K562 (cell line): ENCODE results near the gene LRRC3C. TPM values are rescaled to one million over a fixed set of nuclear protein-coding genes. Genes with fewer than 3 reads are reported as not detected.
A peak's percentile ranks its signal among the peaks of the same experiment; 100 is the strongest.

ENCODE experiments used
- ATAC-seq: fragments of 200-7000 bp; cut with Tn5 transposase; 3 replicates; pipeline ENCODE4 v1.9.1; 2020; ENCODE audit warnings: moderate library complexity
- BruUV-seq: library from RNA; stranded (reverse); fragments of 400-500 nt; replicated peaks from 2 replicates; lab custom pipeline; 2021; lab: Mats Ljungman, UMichigan
- CTCF ChIA-PET: fragments of 300-600 bp; formaldehyde crosslinking; extraction: SDS; loops from one replicate; lab custom pipeline; 2021; ENCODE audit warnings: low intra/inter-chr PET ratio; lab: Yijun Ruan, JAX
- POLR2A ChIA-PET: fragments of 300-600, 350-650 bp; sonication (Branson Sonifier 250); formaldehyde crosslinking; extraction: SDS; loops from one replicate; lab custom pipeline; 2021; ENCODE audit warnings: antibody characterized with exemption, inconsistent platforms; lab: Yijun Ruan, JAX
- DNase-seq, 4 experiments: peaks; one replicate each; pipeline versions ENCODE4 v3.0.0 to v3.0.0-alpha.2; 2011 to 2018; ENCODE audit warnings: low spot score in 3 of 4, mixed read lengths in 3 of 4; ENCODE audit errors: extremely low read depth in 1 of 4
- FAIRE-seq: peaks from 2 replicates; lab custom pipeline; 2011; peaks lifted over from hg19 to GRCh38; lab: Jason Lieb, UNC
- H2AFZ ChIP-seq: 2 replicates; pipeline ENCODE4 v1.6.0; 2011; ENCODE audit warnings: low read depth, low read length, control low read depth, inconsistent platforms
- H3K27ac ChIP-seq: fragments of 200-600 bp; 3 replicates; pipeline ENCODE4 v1.8.0; 2011; ENCODE audit warnings: low read depth, mild to moderate bottlenecking, control low read depth, inconsistent platforms, low read length, moderate library complexity, mixed read lengths; ENCODE audit errors: extremely low read depth
- H3K27me3 ChIP-seq, 2 experiments: fragments of 300-600 bp in 1 of 2; 2 replicates in 1 of 2; 3 replicates in 1 of 2; pipeline versions ENCODE4 v1.6.0 to v1.8.0; 2011; ENCODE audit warnings: inconsistent platforms in 2 of 2, low read length in 2 of 2, mild to moderate bottlenecking in 1 of 2, mixed read lengths in 1 of 2, moderate library complexity in 1 of 2; ENCODE audit not compliant: control insufficient read depth in 2 of 2, insufficient read depth in 2 of 2
- H3K36me3 ChIP-seq: fragments of 300-600 bp; 3 replicates; pipeline ENCODE4 v1.8.0; 2011; ENCODE audit warnings: mild to moderate bottlenecking, low read length, inconsistent platforms; ENCODE audit not compliant: control insufficient read depth, insufficient read depth
- H3K4me1 ChIP-seq, 2 experiments: fragments of 200-600 bp in 1 of 2; replicated peaks in 1 of 2; 2 replicates in 1 of 2; 3 replicates in 1 of 2; pipeline versions ENCODE4 v1.5.1 to v1.8.0; 2011; ENCODE audit warnings: inconsistent platforms in 2 of 2, low read length in 2 of 2, mild to moderate bottlenecking in 1 of 2, mixed read lengths in 1 of 2, moderate library complexity in 1 of 2; ENCODE audit not compliant: control insufficient read depth in 2 of 2, insufficient read depth in 2 of 2
- H3K4me2 ChIP-seq: 2 replicates; pipeline ENCODE4 v1.6.1; 2011; ENCODE audit warnings: low read length, control low read depth, inconsistent platforms, mixed read lengths; ENCODE audit not compliant: insufficient read depth
- H3K4me3 ChIP-seq: fragments of 200-600 bp; sonication (generic), shearing (Covaris generic); 2 replicates; pipeline ENCODE4 v1.5.1; 2016; ENCODE audit warnings: control low read depth, inconsistent platforms
- H3K79me2 ChIP-seq: fragments of 200-600 bp; 3 replicates; pipeline ENCODE4 v1.8.0; 2011; ENCODE audit warnings: low read length, inconsistent platforms; ENCODE audit not compliant: control insufficient read depth, insufficient read depth
- H3K9ac ChIP-seq, 2 experiments: 2 replicates each; pipeline versions ENCODE4 v1.6.0 to v1.6.1; 2011; ENCODE audit warnings: low read depth in 2 of 2, low read length in 2 of 2, control low read depth in 1 of 2, inconsistent platforms in 1 of 2, mild to moderate bottlenecking in 1 of 2, mixed read lengths in 1 of 2; ENCODE audit not compliant: insufficient read depth in 1 of 2
- H3K9me1 ChIP-seq: one replicate; pipeline ENCODE4 v1.6.0; 2011; ENCODE audit warnings: inconsistent platforms, mild to moderate bottlenecking, low read length, moderate library complexity; ENCODE audit not compliant: control insufficient read depth, insufficient read depth
- H3K9me3 ChIP-seq: replicated peaks from 2 replicates; pipeline ENCODE4 v1.5.1; 2011; ENCODE audit warnings: low read depth, low read length, inconsistent platforms; ENCODE audit not compliant: control insufficient read depth, insufficient read depth
- H4K20me1 ChIP-seq: replicated peaks from 2 replicates; pipeline ENCODE4 v1.6.1; 2011; ENCODE audit warnings: low read length, inconsistent platforms, mixed read lengths; ENCODE audit not compliant: control insufficient read depth, insufficient read depth
- FOXM1 ChIP-seq, 2 experiments: fragments of 450-650 bp in 1 of 2; sonication (generic) in 1 of 2; formaldehyde crosslinking in 1 of 2; IDR thresholded peaks; 2 replicates each; pipeline versions ENCODE4 v1.6.1 to v1.9.0; 2017 to 2022; ENCODE audit warnings: low read depth in 2 of 2, mild to moderate bottlenecking in 2 of 2, missing genetic modification reagents in 1 of 2, moderate library complexity in 1 of 2
- IRF2 ChIP-seq: sonication (generic); formaldehyde crosslinking; IDR thresholded peaks from 2 replicates; pipeline ENCODE4 v1.8.1; 2022; ENCODE audit warnings: mild to moderate bottlenecking, missing genetic modification reagents
- LARP7 ChIP-seq: fragments of 450-650 bp; IDR thresholded peaks from 2 replicates; pipeline ENCODE4 v1.6.1; 2016
- NR2C2 ChIP-seq, 2 experiments: fragments of 200-800 bp in 1 of 2; sonication (Bioruptor generic) in 1 of 2; sonication (generic) in 1 of 2; formaldehyde crosslinking in 1 of 2; IDR thresholded peaks; 2 replicates each; pipeline versions ENCODE4 v1.6.1 to v1.8.0; 2016 to 2022; ENCODE audit warnings: mild to moderate bottlenecking in 1 of 2, missing compliant biosample characterization in 1 of 2, missing genetic modification characterization in 1 of 2, missing genetic modification reagents in 1 of 2
- PHB2 ChIP-seq: fragments of 450-650 bp; IDR thresholded peaks from 2 replicates; pipeline ENCODE4 v1.6.1; 2017; ENCODE audit warnings: low read depth
- RBM34 ChIP-seq: fragments of 200-400 bp; formaldehyde crosslinking; IDR thresholded peaks from 2 replicates; pipeline ENCODE4 v1.6.1; 2018; ENCODE audit warnings: low read length, borderline replicate concordance; ENCODE audit not compliant: insufficient read depth
- ZFP36 ChIP-seq: fragments of 150-350 bp; IDR thresholded peaks from 2 replicates; pipeline ENCODE4 v1.6.1; 2018; ENCODE audit warnings: low read length, low read depth; ENCODE audit not compliant: partially characterized antibody
- ZFPM2 ChIP-seq: fragments of 250-450 bp; sonication (Bioruptor Pico); IDR thresholded peaks from 2 replicates; pipeline ENCODE4 v1.5.1; 2022; ENCODE audit warnings: mild to moderate bottlenecking
- WGBS: fragments of 100-300 bp; shearing (Covaris generic); methylation state at CpG from one replicate; pipeline ENCODE4 v1.1.6; 2016; ENCODE audit warnings: low coverage, mixed read lengths; ENCODE audit not compliant: insufficient coverage; ENCODE audit errors: missing lambda C conversion rate; 5-methylcytosine and 5-hydroxymethylcytosine counted together
- in situ Hi-C: fragments of 300-500 bp; cut with MboI; formaldehyde crosslinking; loops from 4 replicates; pipeline ENCODE4 v1.15.0; 2018; ENCODE audit warnings: inconsistent platforms, mixed read lengths
- intact Hi-C: fragments of 100-400 bp; cut with micrococcal nuclease; formaldehyde crosslinking; loops from 2 replicates; pipeline ENCODE4 v1.14.2; 2022
- polyA plus RNA-seq, 8 experiments: library from polyadenylated mRNA; depleted of rRNA in 4 of 8; stranded (reverse) in 5 of 8; unstranded in 3 of 8; fragments of >200 nt; fragmentation: Nextera tagmentation in 2 of 8; fragmentation: Illumina TruSeq in 1 of 8; extraction: Ambion mirVana in 2 of 8; extraction: Trizol in 1 of 8; gene quantifications; 2 replicates each; pipeline versions ENCODE4 v1.2.1 to v1.2.3, GENCODE V29; 2011 to 2014; ENCODE audit warnings: inconsistent platforms in 1 of 8, missing spikeins in 1 of 8
- total RNA-seq, 7 experiments: library from RNA; depleted of rRNA in 6 of 7; stranded (reverse); fragments of >200 nt in 6 of 7; fragmentation: Illumina TruSeq in 2 of 7; extraction: Trizol in 2 of 7; gene quantifications; 2 replicates each; pipeline versions ENCODE4 v1.2.1 to v1.2.3, GENCODE V29; 2011 to 2021; ENCODE audit warnings: low replicate concordance in 1 of 7
- TF ChIP-seq, protein P1 (sequence below), 2 experiments: IDR thresholded peaks; 2 replicates each; pipeline ENCODE4 v1.6.1; 2011; ENCODE audit warnings: borderline replicate concordance in 1 of 2, control low read depth in 1 of 2, low read depth in 1 of 2, low read length in 1 of 2, mild to moderate bottlenecking in 1 of 2, mixed read lengths in 1 of 2, moderate library complexity in 1 of 2; ENCODE audit not compliant: insufficient read depth in 1 of 2, insufficient read length in 1 of 2, poor library complexity in 1 of 2, severe bottlenecking in 1 of 2; ENCODE audit errors: extremely low read depth in 1 of 2
- TF ChIP-seq, protein P2 (sequence below): fragments of 450-650 bp; conservative IDR thresholded peaks from 2 replicates; pipeline ENCODE4 v1.6.1; 2016; ENCODE audit warnings: missing genetic modification characterization, low read depth, mild to moderate bottlenecking, missing compliant biosample characterization, moderate library complexity
- TF ChIP-seq, protein P3 (sequence below): sonication (generic); formaldehyde crosslinking; IDR thresholded peaks from 2 replicates; pipeline ENCODE4 v1.4.0; 2020; ENCODE audit warnings: mild to moderate bottlenecking, missing genetic modification reagents
- TF ChIP-seq, protein P4 (sequence below): sonication (generic); formaldehyde crosslinking; IDR thresholded peaks from 2 replicates; pipeline ENCODE4 v1.8.1; 2022; ENCODE audit warnings: missing genetic modification reagents
- TF ChIP-seq, protein P5 (sequence below): fragments of 450-650 bp; IDR thresholded peaks from 2 replicates; pipeline ENCODE4 v1.6.1; 2016; ENCODE audit warnings: antibody characterized with exemption

LRRC3C gene
- total and polyA plus RNA-seq, 9 of the 15 experiments (the other 6 are each of a cell fraction or from before 2014, with no cell fraction given), result not detected

DNA sequence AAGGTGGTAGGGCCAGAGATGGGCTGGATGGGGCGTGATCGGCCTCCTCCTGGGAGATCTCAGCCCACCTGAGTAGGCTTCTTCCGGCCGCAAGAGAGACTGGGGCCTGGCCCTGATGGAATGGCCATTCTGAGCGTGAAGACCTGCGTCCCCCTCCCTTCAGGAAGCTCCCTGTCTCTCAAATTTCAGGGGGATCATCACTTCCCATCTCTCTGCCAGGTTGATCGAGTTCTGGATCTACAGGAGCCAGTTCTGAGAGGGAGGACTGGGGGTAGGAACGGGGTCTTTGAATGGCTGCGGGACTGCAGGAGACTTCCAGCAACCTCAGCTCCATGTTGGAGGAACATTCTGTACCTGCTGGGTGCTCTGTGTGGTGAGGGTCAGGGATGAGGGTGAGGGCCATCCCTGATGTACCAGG lies 25.9 kb downstream of the LRRC3C start (continued):
- TF ChIP-seq, protein P1, sequence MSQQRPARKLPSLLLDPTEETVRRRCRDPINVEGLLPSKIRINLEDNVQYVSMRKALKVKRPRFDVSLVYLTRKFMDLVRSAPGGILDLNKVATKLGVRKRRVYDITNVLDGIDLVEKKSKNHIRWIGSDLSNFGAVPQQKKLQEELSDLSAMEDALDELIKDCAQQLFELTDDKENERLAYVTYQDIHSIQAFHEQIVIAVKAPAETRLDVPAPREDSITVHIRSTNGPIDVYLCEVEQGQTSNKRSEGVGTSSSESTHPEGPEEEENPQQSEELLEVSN (IDR thresholded peaks at IDR 0.05; ENCODE audit: borderline replicate concordance in 1 of 2, extremely low read depth in 1 of 2, insufficient read depth in 1 of 2, insufficient read length in 1 of 2, low read depth in 1 of 2, low read length in 1 of 2, poor library complexity in 1 of 2, severe bottlenecking in 1 of 2), result no peak
- TF ChIP-seq FOXM1 (IDR thresholded peaks at IDR 0.05; ENCODE audit: low read depth) (no peak), FOXM1 (CRISPR knock-in tag; IDR thresholded peaks at IDR 0.05; ENCODE audit: low read depth) (no peak), PHB2 (no peak), ZFP36 (no peak)

DNA sequence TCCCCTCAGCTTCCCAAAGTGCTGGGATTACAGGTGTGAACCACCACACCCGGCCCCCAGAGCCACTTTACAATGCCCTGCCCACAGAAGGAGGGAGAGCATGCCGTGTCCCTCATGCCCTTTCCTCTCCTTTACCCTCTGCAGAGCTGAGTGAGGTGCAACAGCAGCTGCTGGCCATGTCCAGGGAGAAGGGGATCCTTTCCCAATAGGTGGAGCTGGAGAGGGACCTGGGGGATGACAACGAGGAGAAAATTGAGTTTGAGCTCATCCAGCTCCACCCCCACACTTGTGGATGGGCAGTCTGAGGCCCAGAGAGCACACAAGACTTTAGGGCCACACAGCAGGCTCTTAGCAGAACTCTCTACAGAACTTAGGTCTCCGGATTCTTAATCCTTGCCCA lies 27.3 kb downstream of the LRRC3C start:
- DNase-seq (peak in 1 of 4 experiments; percentile 16), FAIRE-seq (no peak), ATAC-seq (no peak)
- intact Hi-C loops (no loop called here), in situ Hi-C loops (no loop called here)
- H2AFZ ChIP-seq, result no peak overlapping the region
- H3K27me3 ChIP-seq, result no peaks in the 10 kb centered on the region
- no TSS peak for BruUV-seq
- H3K36me3 ChIP-seq, result no peaks in the 10 kb centered on the region
- no peak overlapping the region for H3K27ac ChIP-seq
- H4K20me1 ChIP-seq, result no peaks in the 10 kb centered on the region
- no peaks in the 10 kb centered on the region for H3K9me3 ChIP-seq
- no peak overlapping the region; a peak in 1 of 4 replicates for H3K9ac ChIP-seq
- 31% methylated on average over 4 of the region's 4 CpGs for WGBS
- POLR2A ChIA-PET, result interaction anchor here (0.5 to 1.2 kb wide), 3 partner anchors 32 to 748 kb away, joined by 3 to 4 read pairs (median 3); no protein-coding TSS in a partner anchor
- no peak overlapping the region for H3K4me3 ChIP-seq
- no peak overlapping the region for H3K4me2 ChIP-seq
- CTCF ChIA-PET, result no interaction called here
- H3K9me1 ChIP-seq, result no peaks in the 10 kb centered on the region
- no peaks in the 10 kb centered on the region for H3K79me2 ChIP-seq
- peaks cover 16 to 22% of the 10 kb centered on the region in 2 experiments; a peak in 4 of 5 replicates for H3K4me1 ChIP-seq
- TF ChIP-seq, protein P2, sequence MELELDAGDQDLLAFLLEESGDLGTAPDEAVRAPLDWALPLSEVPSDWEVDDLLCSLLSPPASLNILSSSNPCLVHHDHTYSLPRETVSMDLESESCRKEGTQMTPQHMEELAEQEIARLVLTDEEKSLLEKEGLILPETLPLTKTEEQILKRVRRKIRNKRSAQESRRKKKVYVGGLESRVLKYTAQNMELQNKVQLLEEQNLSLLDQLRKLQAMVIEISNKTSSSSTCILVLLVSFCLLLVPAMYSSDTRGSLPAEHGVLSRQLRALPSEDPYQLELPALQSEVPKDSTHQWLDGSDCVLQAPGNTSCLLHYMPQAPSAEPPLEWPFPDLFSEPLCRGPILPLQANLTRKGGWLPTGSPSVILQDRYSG, result no peak
- TF ChIP-seq RBM34, result no peak
- TF ChIP-seq IRF2 (CRISPR knock-in tag), result no peak
- TF ChIP-seq ZFPM2, result no peak
- TF ChIP-seq NR2C2 (CRISPR knock-in tag; IDR thresholded peaks at IDR 0.05), result no peak
- no peak for TF ChIP-seq NR2C2 (tag; IDR thresholded peaks at IDR 0.05)
- no peak for TF ChIP-seq LARP7
- TF ChIP-seq, protein P3, sequence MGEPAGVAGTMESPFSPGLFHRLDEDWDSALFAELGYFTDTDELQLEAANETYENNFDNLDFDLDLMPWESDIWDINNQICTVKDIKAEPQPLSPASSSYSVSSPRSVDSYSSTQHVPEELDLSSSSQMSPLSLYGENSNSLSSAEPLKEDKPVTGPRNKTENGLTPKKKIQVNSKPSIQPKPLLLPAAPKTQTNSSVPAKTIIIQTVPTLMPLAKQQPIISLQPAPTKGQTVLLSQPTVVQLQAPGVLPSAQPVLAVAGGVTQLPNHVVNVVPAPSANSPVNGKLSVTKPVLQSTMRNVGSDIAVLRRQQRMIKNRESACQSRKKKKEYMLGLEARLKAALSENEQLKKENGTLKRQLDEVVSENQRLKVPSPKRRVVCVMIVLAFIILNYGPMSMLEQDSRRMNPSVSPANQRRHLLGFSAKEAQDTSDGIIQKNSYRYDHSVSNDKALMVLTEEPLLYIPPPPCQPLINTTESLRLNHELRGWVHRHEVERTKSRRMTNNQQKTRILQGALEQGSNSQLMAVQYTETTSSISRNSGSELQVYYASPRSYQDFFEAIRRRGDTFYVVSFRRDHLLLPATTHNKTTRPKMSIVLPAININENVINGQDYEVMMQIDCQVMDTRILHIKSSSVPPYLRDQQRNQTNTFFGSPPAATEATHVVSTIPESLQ (CRISPR knock-in tag), result no peak
- TF ChIP-seq, protein P4, sequence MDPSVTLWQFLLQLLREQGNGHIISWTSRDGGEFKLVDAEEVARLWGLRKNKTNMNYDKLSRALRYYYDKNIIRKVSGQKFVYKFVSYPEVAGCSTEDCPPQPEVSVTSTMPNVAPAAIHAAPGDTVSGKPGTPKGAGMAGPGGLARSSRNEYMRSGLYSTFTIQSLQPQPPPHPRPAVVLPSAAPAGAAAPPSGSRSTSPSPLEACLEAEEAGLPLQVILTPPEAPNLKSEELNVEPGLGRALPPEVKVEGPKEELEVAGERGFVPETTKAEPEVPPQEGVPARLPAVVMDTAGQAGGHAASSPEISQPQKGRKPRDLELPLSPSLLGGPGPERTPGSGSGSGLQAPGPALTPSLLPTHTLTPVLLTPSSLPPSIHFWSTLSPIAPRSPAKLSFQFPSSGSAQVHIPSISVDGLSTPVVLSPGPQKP (CRISPR knock-in tag), result no peak
- TF ChIP-seq, protein P5, sequence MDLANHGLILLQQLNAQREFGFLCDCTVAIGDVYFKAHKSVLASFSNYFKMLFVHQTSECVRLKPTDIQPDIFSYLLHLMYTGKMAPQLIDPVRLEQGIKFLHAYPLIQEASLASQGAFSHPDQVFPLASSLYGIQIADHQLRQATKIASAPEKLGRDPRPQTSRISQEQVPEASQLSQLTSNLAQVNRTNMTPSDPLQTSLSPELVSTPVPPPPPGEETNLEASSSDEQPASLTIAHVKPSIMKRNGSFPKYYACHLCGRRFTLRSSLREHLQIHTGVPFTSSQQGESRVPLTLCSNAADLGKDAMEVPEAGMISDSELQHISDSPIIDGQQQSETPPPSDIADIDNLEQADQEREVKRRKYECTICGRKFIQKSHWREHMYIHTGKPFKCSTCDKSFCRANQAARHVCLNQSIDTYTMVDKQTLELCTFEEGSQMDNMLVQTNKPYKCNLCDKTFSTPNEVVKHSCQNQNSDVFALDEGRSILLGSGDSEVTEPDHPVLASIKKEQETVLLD, result no peak
